ENCODE results near the gene WRNIP1.

Gene WRNIP1

DNA sequence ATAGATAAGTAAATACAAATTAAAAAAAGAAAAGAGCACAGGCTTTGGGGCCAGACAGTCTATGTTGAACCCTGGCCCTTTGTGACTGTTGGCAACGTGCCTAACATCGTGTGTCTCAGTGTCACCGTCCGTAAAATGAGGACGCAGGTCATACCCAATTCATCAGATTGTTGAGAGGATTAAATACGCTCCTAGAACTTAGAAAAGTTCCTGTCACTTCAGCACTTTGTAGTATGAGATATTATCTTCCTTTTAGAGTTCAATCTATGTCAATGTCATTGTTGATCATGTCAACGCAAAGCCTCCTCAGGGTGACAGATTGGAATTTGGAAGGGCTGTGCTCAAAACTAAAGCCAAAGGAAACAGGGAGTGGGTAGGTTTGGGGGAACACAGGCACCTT is 54.8 kb downstream of the WRNIP1 start:
- ATAC-seq, result no peak
- TF ChIP-seq ZNF565 (CRISPR knock-in tag; conservative IDR thresholded peaks at IDR 0.05; ENCODE audit: low read depth), result no peak
- TF ChIP-seq ISL1 (CRISPR knock-in tag; IDR thresholded peaks at IDR 0.05), result no peak
- TF ChIP-seq ZC3H10 (CRISPR knock-in tag; IDR thresholded peaks at IDR 0.05), result no peak
- TF ChIP-seq SNAI2 (CRISPR knock-in tag; IDR thresholded peaks at IDR 0.05), result no peak
- TF ChIP-seq GLIS3 (CRISPR knock-in tag; IDR thresholded peaks at IDR 0.05), result no peak
- no peak for TF ChIP-seq CSRNP3 (CRISPR knock-in tag; IDR thresholded peaks at IDR 0.05)
- TF ChIP-seq TOX (CRISPR knock-in tag; IDR thresholded peaks at IDR 0.05; ENCODE audit: borderline replicate concordance), result no peak
- no peak for TF ChIP-seq CREB5 (CRISPR knock-in tag; IDR thresholded peaks at IDR 0.05; ENCODE audit: low read depth)
- no peak for TF ChIP-seq PPARA (CRISPR knock-in tag; IDR thresholded peaks at IDR 0.05; ENCODE audit: borderline replicate concordance)
- no peak for TF ChIP-seq ARNTL (CRISPR knock-in tag; IDR thresholded peaks at IDR 0.05; ENCODE audit: borderline replicate concordance, low read depth)

DNA sequence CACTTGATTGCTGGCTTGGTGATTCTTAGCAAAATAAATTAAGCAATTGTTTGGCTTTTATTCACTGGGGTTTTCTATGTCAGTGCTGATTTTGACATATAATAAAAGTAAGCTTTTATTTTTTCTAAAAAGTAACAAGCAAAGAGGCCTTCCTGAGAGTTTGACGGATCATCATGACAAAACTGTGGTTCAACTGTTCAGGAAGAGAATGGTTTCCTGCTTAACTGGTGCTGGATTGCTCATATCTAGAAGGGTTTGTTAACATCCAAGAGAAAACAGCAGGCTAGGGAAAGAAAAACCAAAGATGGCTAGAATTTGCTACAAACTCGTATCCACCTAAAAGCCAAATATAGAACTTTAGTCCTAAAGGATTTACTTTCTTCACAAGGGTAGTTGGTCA is 55.2 kb downstream of the WRNIP1 start:
- TF ChIP-seq, protein P1, sequence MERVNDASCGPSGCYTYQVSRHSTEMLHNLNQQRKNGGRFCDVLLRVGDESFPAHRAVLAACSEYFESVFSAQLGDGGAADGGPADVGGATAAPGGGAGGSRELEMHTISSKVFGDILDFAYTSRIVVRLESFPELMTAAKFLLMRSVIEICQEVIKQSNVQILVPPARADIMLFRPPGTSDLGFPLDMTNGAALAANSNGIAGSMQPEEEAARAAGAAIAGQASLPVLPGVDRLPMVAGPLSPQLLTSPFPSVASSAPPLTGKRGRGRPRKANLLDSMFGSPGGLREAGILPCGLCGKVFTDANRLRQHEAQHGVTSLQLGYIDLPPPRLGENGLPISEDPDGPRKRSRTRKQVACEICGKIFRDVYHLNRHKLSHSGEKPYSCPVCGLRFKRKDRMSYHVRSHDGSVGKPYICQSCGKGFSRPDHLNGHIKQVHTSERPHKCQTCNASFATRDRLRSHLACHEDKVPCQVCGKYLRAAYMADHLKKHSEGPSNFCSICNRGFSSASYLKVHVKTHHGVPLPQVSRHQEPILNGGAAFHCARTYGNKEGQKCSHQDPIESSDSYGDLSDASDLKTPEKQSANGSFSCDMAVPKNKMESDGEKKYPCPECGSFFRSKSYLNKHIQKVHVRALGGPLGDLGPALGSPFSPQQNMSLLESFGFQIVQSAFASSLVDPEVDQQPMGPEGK (CRISPR knock-in tag; IDR thresholded peaks at IDR 0.05; ENCODE audit: borderline replicate concordance), result no peak
- TF ChIP-seq, protein P2, sequence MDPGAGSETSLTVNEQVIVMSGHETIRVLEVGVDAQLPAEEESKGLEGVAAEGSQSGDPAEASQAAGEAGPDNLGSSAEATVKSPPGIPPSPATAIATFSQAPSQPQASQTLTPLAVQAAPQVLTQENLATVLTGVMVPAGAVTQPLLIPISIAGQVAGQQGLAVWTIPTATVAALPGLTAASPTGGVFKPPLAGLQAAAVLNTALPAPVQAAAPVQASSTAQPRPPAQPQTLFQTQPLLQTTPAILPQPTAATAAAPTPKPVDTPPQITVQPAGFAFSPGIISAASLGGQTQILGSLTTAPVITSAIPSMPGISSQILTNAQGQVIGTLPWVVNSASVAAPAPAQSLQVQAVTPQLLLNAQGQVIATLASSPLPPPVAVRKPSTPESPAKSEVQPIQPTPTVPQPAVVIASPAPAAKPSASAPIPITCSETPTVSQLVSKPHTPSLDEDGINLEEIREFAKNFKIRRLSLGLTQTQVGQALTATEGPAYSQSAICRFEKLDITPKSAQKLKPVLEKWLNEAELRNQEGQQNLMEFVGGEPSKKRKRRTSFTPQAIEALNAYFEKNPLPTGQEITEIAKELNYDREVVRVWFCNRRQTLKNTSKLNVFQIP (CRISPR knock-in tag; IDR thresholded peaks at IDR 0.05; ENCODE audit: borderline replicate concordance, low read depth), result no peak
- TF ChIP-seq BACH2 (CRISPR knock-in tag; IDR thresholded peaks at IDR 0.05; ENCODE audit: borderline replicate concordance) (no peak), TOX (CRISPR knock-in tag; IDR thresholded peaks at IDR 0.05; ENCODE audit: borderline replicate concordance) (no peak), TSHZ2 (CRISPR knock-in tag; IDR thresholded peaks at IDR 0.05) (no peak), ARNTL (CRISPR knock-in tag; IDR thresholded peaks at IDR 0.05; ENCODE audit: borderline replicate concordance, low read depth) (no peak), ESRRG (CRISPR knock-in tag; IDR thresholded peaks at IDR 0.05) (no peak), SNAI2 (CRISPR knock-in tag; IDR thresholded peaks at IDR 0.05) (no peak), CSRNP3 (CRISPR knock-in tag; IDR thresholded peaks at IDR 0.05) (no peak)
- ATAC-seq, result no peak

DNA sequence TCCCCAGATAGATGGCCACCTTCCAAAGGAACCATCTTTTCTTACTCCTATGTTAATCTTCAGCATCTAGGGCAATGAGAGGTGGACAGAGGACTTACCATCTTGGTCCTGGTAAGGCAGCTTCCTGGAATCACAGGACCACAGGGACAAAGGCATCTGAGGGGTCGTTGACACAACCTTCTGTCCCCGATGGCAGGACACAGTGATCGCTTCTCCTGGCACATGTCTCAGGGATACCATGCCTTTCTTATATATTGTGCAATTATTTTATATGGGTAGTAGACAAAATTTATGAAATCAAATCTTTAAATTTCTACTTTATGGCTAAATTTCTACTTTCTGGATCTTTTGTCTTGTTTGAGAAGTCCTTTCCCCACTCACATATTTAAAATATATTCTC is 56.4 kb downstream of the WRNIP1 start:
- no peak for ATAC-seq
- no peak for TF ChIP-seq ZFP30 (CRISPR knock-in tag; IDR thresholded peaks at IDR 0.05)
- no peak for TF ChIP-seq ARNTL (CRISPR knock-in tag; IDR thresholded peaks at IDR 0.05; ENCODE audit: borderline replicate concordance, low read depth)
- no peak for TF ChIP-seq BACH2 (CRISPR knock-in tag; IDR thresholded peaks at IDR 0.05; ENCODE audit: borderline replicate concordance)
- TF ChIP-seq TSHZ2 (CRISPR knock-in tag; IDR thresholded peaks at IDR 0.05), result no peak
- no peak for TF ChIP-seq TOX (CRISPR knock-in tag; IDR thresholded peaks at IDR 0.05; ENCODE audit: borderline replicate concordance)
- TF ChIP-seq ZNF8 (CRISPR knock-in tag; IDR thresholded peaks at IDR 0.05), result no peak
- no peak for TF ChIP-seq TCF4 (CRISPR knock-in tag; IDR thresholded peaks at IDR 0.05; ENCODE audit: borderline replicate concordance)
- no peak for TF ChIP-seq ESRRG (CRISPR knock-in tag; IDR thresholded peaks at IDR 0.05)
- TF ChIP-seq, protein P2 (CRISPR knock-in tag; IDR thresholded peaks at IDR 0.05; ENCODE audit: borderline replicate concordance, low read depth), result no peak
- no peak for TF ChIP-seq CSRNP3 (CRISPR knock-in tag; IDR thresholded peaks at IDR 0.05)
- no peak for TF ChIP-seq PPARA (CRISPR knock-in tag; IDR thresholded peaks at IDR 0.05; ENCODE audit: borderline replicate concordance)
